Stimulated activated CD4-positive, alpha-beta T cell treated with anti-CD3 and anti-CD28 coated beads, TNF-alpha, amount 100 ng/mL, for 24 hours (primary cell): ENCODE measurements around the gene FASTK.

Experiments
- DNase-seq, 3 experiments: peaks; one replicate each; pipeline ENCODE4 v3.0.0-alpha.2; 2020; ENCODE audit warnings: low read depth in 3 of 3

FASTK gene, protein sequence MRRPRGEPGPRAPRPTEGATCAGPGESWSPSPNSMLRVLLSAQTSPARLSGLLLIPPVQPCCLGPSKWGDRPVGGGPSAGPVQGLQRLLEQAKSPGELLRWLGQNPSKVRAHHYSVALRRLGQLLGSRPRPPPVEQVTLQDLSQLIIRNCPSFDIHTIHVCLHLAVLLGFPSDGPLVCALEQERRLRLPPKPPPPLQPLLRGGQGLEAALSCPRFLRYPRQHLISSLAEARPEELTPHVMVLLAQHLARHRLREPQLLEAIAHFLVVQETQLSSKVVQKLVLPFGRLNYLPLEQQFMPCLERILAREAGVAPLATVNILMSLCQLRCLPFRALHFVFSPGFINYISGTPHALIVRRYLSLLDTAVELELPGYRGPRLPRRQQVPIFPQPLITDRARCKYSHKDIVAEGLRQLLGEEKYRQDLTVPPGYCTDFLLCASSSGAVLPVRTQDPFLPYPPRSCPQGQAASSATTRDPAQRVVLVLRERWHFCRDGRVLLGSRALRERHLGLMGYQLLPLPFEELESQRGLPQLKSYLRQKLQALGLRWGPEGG

DNA sequence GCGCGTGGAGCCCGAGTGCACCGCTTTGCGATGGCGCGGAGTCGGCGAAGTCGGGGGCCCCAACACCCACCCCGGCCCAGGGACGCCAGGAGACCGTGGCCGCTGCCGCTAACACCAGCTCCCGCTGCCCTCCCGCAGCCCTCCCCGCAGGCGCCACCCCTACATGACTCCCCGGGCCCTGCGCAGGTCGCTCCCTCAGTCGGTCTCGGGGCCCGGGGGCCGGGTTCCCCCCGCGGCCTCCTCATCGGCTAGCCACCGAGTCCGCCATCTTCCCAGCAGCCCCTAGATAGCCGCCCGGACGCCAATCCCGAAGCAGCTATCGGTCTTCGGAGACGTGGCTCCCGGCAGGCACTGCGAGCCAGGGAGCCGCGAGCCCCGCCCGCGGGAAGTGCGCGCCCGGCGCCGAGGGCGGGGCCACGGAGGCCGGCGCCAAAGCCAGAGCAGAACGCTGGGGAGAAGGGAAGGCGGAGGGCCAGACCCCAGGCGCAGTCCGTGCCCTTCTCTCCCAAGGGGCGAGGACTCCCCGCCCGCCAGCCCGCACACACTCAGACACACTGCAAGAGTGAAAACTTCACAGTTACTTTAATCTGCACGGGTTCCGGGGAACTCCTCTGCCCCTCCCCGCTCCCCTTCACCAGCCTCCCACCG is at the start of gene FASTK:
Gene FASTK (minus strand): TSS at position 288 of the 648 bp plus-strand sequence. CDS start 43 bp downstream, at position 245.
- peak; percentile 74 to 87 (median 74) for DNase-seq

DNA sequence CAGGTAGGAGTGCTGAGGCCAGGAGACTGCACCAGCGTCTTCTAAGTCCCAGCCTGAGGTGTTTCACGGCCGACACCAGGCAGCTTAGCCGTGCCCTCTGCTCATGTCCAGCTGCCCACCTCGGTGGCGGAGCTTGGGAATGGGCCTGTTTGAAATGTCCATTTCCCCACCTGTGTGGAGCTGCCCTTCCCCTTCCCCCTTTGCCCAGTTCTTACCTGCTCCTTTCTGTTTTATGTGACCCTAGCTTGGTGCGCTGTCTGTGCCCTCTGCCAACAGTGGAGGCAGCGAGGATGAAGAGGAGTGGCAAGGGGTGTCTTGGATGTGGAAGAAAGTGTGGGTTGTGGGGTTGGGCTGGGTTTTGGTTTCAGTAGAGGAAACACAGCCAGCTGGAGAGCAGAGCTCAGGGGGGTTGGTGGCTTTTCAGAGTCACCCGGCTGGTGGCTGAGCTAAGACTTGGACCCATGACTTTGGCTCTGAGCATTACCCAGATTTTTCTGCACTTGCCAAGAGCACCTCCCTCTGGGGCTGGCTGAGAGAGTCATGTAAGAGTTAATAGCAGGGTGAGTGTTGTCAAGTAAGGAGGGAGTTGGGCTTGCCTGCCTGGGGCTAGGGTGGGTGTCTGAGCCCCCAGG is 49.5 kb upstream of the FASTK start:
- no peak for DNase-seq

DNA sequence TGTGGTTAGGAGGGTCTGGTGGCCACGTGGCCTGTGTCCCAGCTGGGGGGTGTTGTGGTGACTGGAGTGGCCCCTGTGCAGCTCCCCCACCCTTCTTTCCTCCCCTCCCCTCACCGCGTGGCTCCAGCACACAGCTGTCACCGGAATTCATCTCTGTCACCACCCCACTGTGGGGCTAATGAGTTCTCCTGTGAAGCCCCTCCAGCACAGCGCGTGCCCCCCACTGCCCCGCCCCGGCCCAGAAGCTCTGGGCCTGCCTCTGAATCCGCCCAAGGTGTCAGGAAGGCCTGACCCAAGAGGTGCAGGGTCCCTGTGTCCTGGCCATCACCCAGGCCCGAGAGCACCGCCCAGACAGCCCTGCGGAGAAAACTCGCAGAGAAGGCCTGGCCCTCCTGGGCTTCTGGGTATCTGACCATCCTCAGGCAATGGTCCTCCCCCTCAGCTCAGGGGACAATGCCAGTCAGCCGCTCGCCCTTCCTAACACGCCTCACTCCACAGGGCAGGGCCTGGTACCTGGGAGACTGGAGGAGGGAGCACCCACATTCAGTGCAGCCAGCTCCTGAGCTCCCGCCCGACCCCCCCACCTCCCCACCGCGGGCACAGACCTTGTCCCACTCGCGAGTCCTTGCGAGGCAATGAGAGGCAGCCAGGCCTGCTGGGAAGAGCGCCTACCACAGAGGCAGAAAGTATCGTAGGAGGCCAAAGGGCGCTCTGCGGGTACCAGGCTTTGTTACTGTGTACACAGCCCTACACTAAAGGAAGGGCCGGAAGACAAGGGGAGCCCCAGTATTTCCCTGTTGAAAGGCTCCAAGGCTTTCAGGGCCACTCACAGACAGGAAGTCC is 48.7 kb upstream of the FASTK start:
- no peak for DNase-seq

DNA sequence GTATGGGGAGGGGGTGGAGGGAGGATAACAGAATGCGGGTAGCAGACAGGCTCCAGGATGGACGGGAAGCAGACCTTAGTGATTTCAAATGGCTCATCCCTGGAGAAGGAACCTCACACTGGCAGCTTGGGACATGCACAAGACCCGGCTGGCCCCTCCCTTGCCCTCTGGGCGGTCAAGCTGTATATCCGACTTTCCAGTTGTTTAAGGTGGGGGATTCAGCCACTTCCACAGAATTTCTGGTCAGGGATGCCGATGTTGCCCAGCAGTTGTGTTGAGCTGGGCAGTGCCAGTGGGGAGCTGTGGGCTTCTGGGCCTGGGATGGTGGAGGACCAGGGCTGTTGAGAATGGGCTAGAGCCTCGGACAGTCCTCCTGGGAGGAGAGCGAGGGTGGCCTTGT is 48.1 kb upstream of the FASTK start:
- no peak for DNase-seq

DNA sequence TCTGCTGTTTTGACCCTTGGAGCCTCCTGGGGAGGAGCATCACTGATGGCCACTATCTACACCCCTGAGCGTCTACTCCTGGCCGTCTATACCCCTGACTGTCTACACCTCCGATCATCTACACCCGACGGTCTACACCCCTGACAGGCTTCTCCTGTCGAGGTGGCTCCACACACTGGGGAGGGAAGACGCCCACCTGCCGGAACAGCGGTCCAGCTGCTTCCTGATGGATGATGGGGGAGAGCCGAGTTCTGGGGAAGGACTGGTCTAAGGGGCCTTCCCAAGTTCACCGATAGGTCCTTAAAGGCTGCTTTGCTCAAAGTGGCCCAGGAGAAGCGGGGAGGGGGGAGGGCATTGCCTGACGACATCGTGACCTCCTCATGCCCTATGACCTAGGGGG is 47.5 kb upstream of the FASTK start:
- no peak for DNase-seq

DNA sequence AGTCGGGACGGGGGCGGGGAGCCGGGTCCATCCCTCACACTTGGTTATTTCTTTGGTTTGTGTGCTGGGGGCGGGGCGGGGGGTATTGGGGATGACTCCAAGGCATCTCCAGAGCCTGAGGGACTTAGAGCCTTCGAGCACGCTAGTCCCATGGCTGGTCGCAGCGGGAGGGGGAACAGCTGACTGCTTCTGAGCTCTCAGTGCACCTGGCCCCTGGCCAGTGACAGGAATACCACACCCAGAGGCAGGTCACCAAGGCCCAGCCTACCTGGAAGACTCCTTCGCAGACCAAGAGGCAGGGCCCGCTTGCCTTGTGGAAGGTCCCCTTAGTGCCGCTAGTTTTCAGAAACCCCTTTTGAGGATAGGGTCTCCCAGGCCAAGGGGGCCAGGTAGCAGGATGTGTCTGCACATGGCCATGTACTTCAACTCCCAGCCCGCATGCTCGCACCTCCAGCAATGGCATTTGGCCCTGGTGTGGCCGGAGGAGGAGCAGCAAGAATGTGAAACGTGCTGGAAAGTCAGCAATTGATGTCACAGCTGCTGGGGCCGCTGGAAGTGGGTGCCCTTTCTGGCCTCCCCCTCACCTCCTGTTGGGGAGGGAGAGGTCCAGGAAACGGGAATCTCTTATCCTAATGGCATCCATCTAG is 46.0 kb upstream of the FASTK start:
- no peak for DNase-seq

DNA sequence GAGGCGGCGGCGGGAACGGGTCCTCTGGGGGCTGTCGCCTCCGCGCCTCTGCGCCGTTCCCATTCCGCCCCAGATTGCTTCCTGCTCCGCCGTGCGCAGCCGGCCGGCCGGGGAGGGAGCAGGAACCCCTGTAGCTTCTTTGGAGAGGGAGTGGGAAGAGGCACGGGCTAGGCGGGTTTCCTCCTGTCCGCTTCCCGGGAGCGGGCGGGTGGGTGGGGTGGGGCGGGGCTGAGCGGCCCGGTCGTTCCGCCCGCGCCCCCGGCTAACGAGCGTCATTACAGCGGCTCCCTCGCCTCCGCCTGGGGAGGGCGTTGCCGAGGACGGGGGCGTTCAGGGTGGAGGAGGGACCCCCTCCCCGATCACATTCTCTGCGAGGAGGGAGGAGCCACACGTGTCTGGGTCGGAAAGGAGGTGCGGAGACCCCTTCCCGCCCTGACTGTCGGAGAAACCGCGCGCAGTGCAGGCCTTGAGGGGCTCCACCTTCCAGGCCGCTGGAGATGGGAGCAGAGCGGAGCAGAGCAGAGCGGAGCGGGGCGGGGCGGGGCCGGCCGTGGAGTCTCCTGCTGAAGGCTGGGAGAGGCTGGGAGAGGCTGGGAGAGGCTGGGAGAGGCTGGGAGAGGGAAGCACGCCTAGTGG is 45.4 kb upstream of the FASTK start:
- DNase-seq, result no peak

DNA sequence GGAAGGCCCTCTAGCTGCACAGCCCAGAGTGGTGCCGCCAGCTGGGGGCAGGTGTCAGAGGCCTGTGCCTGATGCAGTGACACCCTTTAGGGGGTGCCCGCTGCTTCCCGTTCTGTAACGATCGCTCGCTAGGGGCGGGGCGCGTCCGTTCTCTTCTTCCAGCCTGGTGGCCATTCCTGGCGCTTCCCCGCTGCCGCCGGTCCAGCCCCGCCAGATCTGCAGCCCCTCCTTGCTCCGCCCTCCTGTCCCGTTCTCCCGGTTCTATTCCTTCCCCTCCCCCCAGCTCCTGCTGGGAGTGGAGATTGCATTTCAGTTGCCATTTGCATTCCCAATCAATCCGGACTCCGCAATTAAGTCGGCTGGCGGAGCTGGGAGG is 44.8 kb upstream of the FASTK start:
- no peak for DNase-seq

DNA sequence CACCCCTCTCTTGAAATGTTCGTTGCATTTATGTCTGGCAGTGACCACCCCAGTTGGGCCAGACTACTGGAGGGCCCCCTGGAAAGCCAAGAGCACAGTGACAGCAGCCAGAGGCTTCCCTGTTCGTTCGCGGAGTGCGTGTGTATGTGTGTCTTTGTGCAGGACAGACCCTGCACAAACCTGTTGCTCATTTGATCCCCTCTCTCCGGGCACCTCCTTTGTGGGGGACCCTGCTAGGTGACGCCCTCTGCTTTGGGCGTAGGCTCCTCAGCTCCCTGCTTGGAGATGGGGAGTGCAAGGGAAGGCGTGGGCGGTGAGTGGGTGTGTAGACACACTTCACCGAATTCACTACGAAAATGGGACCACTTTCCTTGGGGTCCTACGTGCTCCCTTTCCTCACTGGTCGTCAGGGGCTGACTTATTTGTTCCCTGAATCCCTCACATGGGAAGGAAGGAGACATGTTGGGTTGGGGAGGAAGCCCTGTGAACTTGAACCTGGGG is 44.3 kb upstream of the FASTK start:
- no peak for DNase-seq

DNA sequence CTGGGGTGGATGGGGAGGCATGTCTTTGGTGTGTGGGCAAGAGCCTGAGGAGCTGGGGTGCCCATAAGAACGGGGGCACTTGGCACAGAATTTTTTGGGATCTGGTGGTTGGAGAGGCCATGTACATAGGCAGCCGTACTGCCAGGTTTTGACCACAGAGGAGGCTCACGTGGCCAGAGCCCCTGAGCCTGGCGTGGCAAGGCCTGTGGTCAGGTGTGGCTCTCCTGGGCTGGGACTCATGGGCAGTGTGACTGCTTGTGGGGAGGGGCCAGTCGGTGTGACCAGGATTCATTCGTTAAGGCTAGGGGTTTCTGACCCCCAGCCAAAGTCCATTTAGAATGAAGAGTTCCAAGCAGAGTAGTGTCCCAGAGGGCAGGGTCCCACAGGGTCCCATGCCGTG is 43.9 kb upstream of the FASTK start:
- no peak for DNase-seq

DNA sequence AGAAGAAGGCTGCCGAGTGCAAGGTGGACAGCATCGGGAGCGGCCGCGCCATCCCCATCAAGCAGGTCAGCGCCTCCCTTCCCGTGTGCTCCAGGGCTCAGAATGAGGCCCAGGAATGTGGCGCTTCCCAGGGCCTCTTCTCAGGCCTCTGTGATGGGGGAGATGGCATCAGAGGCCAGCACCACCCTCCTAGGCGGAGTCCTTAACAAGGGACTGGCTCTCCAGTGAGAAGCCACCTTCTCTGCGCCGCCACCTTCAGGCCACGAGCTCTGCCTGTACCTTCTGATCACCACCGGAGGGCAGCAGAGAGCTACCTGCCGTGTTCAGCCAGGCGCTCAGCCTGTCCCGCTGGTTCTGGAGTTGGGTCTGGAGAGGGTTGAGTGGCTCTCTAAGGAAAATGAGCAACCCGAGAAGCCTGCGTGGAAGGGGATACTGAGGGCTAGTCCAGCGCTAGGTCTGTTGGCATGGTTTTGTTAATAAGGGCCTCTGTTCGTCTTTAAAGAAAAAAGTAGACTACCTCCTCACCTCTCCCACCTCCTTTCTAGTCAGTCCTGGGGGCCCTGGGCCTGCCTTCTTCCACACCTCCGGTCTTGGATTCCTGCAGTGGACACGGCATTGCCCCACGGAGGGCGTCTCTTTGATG is 43.3 kb upstream of the FASTK start:
- peak; percentile 73 to 77 (median 77) for DNase-seq

DNA sequence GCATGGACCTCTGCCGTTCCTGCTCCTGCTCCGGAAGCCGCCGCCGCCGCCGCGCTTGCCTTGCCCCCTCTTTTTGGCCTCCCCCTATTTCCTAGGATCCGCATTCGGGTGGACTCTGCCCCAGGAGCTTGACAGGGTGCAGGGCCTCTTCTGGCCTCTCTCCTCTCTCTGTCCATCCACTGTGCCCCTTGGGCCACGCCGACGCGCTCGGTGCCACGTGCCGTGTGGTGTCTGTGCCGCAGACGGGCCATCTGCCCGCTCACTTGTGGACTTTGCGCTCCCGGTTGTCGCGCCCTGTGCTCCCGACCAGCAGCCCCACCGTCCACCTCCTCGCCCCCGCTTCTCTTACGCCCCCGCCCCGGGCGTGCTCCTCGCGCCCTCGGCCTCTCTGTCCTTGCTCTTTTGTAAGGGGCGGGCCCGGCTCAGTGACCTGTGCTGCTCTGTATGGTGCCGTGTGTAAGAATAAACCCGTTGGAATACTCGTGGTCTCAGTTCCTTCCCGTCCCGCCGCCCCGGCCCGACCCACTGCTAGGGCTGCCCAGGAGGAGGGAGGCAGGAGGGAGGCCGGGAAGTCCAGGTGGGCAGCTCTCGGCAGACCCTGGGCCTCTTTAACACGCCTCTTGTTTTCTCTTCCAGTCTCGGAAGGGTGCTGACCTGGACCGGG is 42.7 kb upstream of the FASTK start:
- no peak for DNase-seq

DNA sequence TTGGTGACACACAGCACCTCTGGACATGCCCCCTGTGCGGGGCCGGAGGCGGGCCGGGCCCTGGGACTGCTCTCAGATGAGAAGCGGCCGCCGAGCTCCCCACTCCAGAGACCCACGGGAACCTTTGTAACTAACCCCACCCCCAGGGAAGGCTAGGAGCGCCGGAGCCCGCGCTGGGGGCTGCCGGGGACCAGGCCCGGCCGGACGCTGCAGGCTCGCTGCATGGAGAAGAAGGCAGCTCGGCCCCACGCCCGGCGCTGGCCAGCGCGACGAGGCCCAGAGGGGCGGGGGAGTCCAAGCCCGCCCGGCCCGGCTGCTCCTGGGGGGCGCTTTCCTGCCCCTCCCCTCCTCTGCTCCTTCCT is 42.2 kb upstream of the FASTK start:
- no peak for DNase-seq

DNA sequence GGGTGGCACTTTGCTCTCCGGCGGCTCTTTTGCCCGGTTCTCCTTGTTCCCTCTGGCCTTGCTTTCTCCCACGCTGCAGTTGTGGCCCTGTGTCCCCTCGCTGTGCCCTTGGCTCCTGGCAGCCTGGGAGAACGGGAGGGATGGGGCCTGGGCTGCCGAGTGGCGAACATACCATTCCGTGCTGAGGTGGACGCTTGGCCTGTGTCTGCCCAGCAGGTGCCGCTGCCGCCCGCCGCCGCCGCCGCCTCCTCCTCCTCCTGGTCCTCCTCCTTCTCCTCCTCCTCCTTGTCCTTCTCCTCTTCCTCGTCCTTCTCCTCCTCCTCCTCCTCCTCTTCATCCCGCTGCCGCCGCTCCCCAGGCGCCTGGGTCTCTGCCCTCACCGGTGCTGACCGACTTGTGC is 41.7 kb upstream of the FASTK start:
- DNase-seq, result no peak

DNA sequence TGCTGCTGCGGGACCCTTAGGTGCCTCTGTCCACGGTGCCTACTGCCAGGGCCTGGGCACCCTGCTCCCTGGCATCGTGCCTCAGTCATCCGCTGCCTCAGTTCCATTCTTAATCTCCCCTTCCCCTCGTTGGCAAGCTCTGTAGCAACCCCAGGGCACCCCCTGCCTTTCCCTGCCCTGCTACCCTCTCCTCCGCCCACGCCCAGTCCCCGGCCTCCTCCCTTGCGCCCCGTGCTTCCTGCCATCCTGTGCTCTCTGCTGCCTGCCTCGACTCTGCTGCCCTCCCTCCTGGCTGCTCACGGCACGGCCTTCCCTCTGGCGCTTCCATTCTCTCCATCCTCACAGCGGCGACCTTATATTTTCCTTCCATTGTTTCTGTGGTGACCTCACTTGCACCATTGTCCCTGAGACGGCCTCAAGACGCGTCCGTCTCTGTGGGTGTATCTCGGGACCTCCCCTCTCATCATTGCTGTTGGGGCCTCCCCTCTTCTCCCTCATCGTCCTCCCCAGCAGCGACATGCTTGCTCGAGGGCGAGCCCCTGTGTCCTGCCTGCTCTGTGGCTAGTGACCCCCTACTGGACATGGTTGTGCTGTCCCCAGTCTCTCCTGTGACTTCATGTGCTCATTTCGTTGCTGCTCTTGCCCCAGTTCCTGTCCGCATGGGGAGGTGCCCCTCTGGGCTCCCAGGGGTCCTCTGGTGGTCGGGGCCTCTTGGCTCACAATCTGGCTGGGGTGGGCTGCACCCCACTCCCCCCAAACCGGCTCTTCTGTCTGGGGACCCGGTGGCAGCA is 41.0 kb upstream of the FASTK start:
- DNase-seq, result no peak

DNA sequence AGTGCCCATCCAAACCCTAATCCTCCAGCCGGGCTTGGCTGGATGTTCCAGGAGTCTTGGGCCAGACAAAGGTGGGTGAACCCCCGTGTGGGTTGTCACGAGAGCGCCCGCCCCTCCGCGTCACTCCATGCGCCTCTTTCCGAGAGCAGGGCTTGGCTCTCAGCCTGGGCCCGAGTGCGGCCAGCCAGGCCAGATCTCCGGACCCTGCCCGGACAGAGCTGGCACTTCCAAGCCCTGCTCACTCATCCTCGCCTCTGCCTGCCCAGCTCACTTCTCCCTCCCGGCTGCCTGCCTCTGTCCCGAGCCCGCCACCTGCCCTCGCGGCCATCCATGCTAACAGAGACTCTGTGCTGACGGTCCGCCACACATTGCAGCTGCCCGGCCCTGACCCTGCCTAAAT is 40.3 kb upstream of the FASTK start:
- no peak for DNase-seq

DNA sequence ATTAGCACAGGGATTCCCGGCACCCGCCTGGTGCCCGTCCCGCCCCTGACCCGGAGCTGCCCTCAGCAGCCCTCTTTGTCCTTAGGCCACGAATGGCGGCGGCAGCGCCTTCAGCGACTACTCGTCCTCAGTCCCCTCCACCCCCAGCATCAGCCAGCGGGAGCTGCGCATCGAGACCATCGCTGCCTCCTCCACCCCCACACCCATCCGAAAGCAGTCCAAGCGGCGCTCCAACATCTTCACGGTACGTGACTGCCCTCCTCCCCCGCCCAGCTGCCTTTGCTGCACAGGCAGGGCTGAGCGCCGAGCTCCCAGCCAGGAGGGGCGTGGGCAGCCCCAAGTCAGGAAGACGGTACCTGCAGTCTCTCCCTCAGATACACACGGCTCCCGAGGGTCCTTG is 39.3 kb upstream of the FASTK start:
- no peak for DNase-seq

DNA sequence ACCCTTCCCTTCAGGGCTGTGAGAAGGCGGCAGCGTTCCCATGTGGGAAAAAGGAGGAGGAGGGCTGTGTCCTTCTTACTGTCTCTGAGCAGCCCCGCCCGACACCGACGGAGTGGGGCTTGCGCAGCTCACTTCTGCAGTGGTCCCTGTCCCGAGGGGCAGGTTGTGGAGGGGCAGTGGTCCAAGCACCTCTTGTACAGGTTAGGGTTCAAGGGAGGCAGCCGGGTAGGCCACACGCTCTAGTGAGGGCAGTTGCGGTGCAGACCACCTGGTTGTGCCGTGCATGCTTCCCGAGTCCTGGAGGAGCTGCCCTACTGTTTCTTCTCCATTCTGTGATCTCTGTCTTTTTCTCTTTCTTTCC is 38.4 kb upstream of the FASTK start:
- DNase-seq, result no peak
